Uterus (tissue), 4 donors: ENCODE measurements around the gene ADCY7. TPM values are rescaled to one million over a fixed set of nuclear protein-coding genes. Genes with fewer than 3 reads are reported as not detected.

Experiments used
- DNase-seq, 2 donors: peaks; one replicate each; pipeline ENCODE4 v3.0.0-alpha.2; 2019 to 2020
- H3K27ac ChIP-seq, 2 donors: fragments of 200-600 bp; sonication (generic); 1 replicate in 1 of 2; 2 replicates in 1 of 2; pipeline ENCODE4 v1.5.1; 2016 to 2018
- H3K27me3 ChIP-seq, 2 donors: fragments of 200-600 bp; sonication (generic); one replicate each; pipeline ENCODE4 v1.5.1; 2018 to 2019; ENCODE audit warnings: control low read depth in 1 of 2
- H3K36me3 ChIP-seq, 2 donors: fragments of 200-600 bp; sonication (generic); one replicate each; pipeline ENCODE4 v1.5.1; 2019; ENCODE audit warnings: control low read depth in 1 of 2
- H3K4me1 ChIP-seq, 2 donors: fragments of 200-600 bp; sonication (generic); one replicate each; pipeline ENCODE4 v1.5.1; 2018 to 2019; ENCODE audit warnings: control low read depth in 1 of 2
- H3K4me3 ChIP-seq, 2 donors: fragments of 200-600 bp; sonication (generic); 1 replicate in 1 of 2; 2 replicates in 1 of 2; pipeline ENCODE4 v1.5.1; 2018 to 2019; ENCODE audit warnings: mild to moderate bottlenecking in 1 of 2
- H3K9me3 ChIP-seq, 2 donors: fragments of 200-600 bp; sonication (generic); one replicate each; pipeline ENCODE4 v1.5.1; 2019; ENCODE audit warnings: control low read depth in 1 of 2
- POLR2A ChIP-seq, 2 donors: fragments of 450-650 bp; IDR thresholded peaks; one replicate each; pipeline ENCODE4 v1.6.1; 2016; ENCODE audit warnings: antibody characterized with exemption in 2 of 2, mild to moderate bottlenecking in 1 of 2, moderate library complexity in 1 of 2
- intact Hi-C: fragments of 100-400 bp; cut with DNase I; formaldehyde crosslinking; loops from one replicate; pipeline ENCODE4 v1.15.1; 2023; ENCODE audit warnings: low total_unique reads
- total RNA-seq, 4 donors: library from RNA; depleted of rRNA in 3 of 4; stranded (reverse); fragments of >200 nt in 3 of 4; gene quantifications; one replicate each; pipeline versions ENCODE4 v1.1.0 to v1.2.4, GENCODE V29; 2014 to 2023
- TF ChIP-seq, protein P1 (sequence below), 4 experiments: fragments of 200-600 bp in 2 of 4; fragments of 450-650 bp in 2 of 4; sonication (generic) in 2 of 4; IDR thresholded peaks; one replicate each; pipeline ENCODE4 v1.5.1; 2016 to 2019; ENCODE audit warnings: antibody characterized with exemption in 4 of 4, mild to moderate bottlenecking in 2 of 4, moderate library complexity in 1 of 4
- donor health status: DM: yes; HTN: yes; CAD: no.

ADCY7 gene
- total RNA-seq, 4 donors from 2014 or later: 3.3 to 25.9 (median 6.6) TPM

DNA sequence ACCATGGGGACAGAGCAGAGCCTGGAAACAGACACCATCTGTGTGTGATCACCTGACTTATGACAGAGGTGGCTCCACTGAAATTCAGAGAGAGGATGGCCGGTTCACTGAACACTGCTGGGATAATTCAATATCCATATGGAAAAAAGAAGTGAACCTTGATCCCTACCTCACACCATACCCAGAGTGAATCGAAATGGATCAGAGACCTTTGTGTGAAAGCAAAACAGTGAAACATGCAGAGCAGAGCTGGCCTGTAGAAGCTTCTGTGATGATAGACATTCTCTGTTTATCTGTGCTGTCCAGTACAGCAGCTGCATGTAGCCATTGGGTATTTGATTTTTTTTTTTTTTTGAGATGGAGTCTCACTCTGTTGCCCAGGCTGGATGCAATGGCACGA is 20.3 kb downstream of the ADCY7 start:
- Histone ChIP-seq H3K27ac (no peak overlapping the region), H3K9me3 (no peaks in the 10 kb centered on the region), H3K27me3 (no peaks in the 10 kb centered on the region), H3K4me3 (no peak overlapping the region), H3K36me3 (no peaks in the 10 kb centered on the region), H3K4me1 (no peaks in the 10 kb centered on the region)
- no peak for DNase-seq
- no peak for TF ChIP-seq POLR2A (IDR thresholded peaks at IDR 0.05)
- TF ChIP-seq, protein P1, sequence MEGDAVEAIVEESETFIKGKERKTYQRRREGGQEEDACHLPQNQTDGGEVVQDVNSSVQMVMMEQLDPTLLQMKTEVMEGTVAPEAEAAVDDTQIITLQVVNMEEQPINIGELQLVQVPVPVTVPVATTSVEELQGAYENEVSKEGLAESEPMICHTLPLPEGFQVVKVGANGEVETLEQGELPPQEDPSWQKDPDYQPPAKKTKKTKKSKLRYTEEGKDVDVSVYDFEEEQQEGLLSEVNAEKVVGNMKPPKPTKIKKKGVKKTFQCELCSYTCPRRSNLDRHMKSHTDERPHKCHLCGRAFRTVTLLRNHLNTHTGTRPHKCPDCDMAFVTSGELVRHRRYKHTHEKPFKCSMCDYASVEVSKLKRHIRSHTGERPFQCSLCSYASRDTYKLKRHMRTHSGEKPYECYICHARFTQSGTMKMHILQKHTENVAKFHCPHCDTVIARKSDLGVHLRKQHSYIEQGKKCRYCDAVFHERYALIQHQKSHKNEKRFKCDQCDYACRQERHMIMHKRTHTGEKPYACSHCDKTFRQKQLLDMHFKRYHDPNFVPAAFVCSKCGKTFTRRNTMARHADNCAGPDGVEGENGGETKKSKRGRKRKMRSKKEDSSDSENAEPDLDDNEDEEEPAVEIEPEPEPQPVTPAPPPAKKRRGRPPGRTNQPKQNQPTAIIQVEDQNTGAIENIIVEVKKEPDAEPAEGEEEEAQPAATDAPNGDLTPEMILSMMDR (IDR thresholded peaks at IDR 0.05): no peak
- intact Hi-C loops: no loop called here

GRCh38 chr16:50288026-50288425 is 21.7 kb downstream of the ADCY7 start:
- no peak for TF ChIP-seq POLR2A (IDR thresholded peaks at IDR 0.05)
- TF ChIP-seq, protein P1 (IDR thresholded peaks at IDR 0.05): no peak
- DNase-seq: no peak
- Histone ChIP-seq H3K36me3 (no peaks in the 10 kb centered on the region), H3K27me3 (no peaks in the 10 kb centered on the region), H3K4me1 (no peaks in the 10 kb centered on the region), H3K27ac (no peak overlapping the region), H3K9me3 (no peaks in the 10 kb centered on the region), H3K4me3 (no peak overlapping the region)
- intact Hi-C loops: no loop called here

GRCh38 chr16:50288920-50289319 is 22.6 kb downstream of the ADCY7 start:
- intact Hi-C loops: no loop called here
- no peak overlapping the region for H3K27ac ChIP-seq
- H3K4me1 ChIP-seq: no peaks in the 10 kb centered on the region
- no peak overlapping the region for H3K4me3 ChIP-seq
- DNase-seq: no peak
- TF ChIP-seq POLR2A (IDR thresholded peaks at IDR 0.05): no peak
- TF ChIP-seq, protein P1 (IDR thresholded peaks at IDR 0.05): no peak
- H3K36me3 ChIP-seq: no peaks in the 10 kb centered on the region
- H3K9me3 ChIP-seq: no peaks in the 10 kb centered on the region
- H3K27me3 ChIP-seq: no peaks in the 10 kb centered on the region

- DNase-seq: no peak
- no peak for TF ChIP-seq POLR2A (IDR thresholded peaks at IDR 0.05)
- TF ChIP-seq, protein P1 (IDR thresholded peaks at IDR 0.05): no peak
- Histone ChIP-seq H3K4me3 (no peak overlapping the region), H3K4me1 (no peaks in the 10 kb centered on the region), H3K27me3 (no peaks in the 10 kb centered on the region), H3K9me3 (no peaks in the 10 kb centered on the region), H3K36me3 (no peaks in the 10 kb centered on the region), H3K27ac (no peak overlapping the region)
- intact Hi-C loops: no loop called here
These were observed 23.8 kb downstream of the ADCY7 start for GRCh38 chr16:50289950-50290764.

GRCh38 chr16:50290856-50291255 is 24.5 kb downstream of the ADCY7 start:
- no peak overlapping the region for H3K27ac ChIP-seq
- no peaks in the 10 kb centered on the region for H3K27me3 ChIP-seq
- H3K9me3 ChIP-seq: no peaks in the 10 kb centered on the region
- no peak overlapping the region for H3K4me3 ChIP-seq
- intact Hi-C loops: no loop called here
- TF ChIP-seq, protein P1 (IDR thresholded peaks at IDR 0.05): no peak
- TF ChIP-seq POLR2A (IDR thresholded peaks at IDR 0.05): no peak
- no peaks in the 10 kb centered on the region for H3K36me3 ChIP-seq
- H3K4me1 ChIP-seq: no peaks in the 10 kb centered on the region
- DNase-seq: no peak
